Activated effector memory CD4-positive, alpha-beta T cell treated with Interleukin-2 at 50 U/mL for 16 hours (primary cell): Measurements from ENCODE around the gene SSTR4.

ENCODE experiments used
- DNase-seq: peaks from one replicate; pipeline ENCODE4 v3.0.0-alpha.2; 2020

The SSTR4 gene

DNA sequence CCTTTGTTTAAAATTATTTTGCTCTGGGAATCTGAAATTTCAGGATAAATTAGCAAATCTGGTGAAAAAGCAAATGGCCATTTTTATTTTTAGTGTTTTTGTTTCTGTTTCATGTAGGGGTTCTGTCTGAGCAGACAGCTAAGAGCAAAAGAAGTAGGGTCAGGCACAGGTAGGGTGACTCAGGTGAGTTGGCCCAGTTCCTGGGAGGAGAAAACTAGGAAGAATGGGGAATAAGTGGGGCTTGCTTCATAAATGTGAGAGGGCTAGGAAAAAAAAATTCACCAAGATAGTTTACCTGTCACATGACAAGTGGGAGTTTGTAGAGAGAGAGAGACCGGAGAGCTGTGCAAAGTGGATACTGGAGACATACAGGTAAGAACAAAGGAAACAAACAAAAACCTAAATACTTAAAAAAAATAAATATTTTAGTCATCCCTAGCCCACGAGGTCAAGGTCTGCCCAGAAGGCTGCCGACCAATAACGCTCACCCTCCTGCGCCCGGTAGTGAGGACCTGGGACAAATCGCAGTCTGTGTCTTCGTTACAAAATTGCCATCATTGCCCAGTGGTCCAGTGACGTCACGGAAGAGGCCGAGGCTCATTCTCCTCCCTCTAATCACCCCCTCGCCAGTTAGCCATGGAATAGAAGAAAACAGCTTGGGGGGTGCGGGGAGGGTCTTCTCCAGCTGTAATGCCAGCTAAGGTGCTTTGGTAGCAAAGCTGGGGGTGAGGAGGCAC is 12.1 kb downstream of the SSTR4 start:
- no peak for DNase-seq

DNA sequence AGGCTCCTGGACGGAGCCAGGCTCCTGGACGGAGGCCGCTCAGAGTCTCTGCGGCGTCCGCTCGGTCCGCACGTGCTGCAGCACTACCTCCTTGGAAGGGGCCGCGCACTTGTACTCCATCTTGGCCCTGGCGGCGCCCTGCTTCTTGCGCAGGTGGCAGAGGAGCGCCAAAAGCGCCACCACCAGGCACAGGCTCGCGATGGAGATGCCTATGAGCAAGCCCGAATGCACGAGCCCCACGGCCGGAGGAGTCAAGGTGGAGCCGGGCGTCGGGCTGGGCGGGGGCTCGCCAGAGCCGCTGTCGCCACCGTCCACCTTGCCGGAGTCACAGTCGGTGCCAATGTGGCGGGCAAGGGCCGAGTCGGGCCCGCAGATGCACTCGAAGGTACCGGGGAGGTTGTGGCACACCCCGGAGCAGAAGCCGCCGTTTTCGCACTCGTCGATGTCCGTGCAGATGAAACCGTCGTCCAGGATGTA is 12.7 kb downstream of the SSTR4 start:
- DNase-seq: no peak

DNA sequence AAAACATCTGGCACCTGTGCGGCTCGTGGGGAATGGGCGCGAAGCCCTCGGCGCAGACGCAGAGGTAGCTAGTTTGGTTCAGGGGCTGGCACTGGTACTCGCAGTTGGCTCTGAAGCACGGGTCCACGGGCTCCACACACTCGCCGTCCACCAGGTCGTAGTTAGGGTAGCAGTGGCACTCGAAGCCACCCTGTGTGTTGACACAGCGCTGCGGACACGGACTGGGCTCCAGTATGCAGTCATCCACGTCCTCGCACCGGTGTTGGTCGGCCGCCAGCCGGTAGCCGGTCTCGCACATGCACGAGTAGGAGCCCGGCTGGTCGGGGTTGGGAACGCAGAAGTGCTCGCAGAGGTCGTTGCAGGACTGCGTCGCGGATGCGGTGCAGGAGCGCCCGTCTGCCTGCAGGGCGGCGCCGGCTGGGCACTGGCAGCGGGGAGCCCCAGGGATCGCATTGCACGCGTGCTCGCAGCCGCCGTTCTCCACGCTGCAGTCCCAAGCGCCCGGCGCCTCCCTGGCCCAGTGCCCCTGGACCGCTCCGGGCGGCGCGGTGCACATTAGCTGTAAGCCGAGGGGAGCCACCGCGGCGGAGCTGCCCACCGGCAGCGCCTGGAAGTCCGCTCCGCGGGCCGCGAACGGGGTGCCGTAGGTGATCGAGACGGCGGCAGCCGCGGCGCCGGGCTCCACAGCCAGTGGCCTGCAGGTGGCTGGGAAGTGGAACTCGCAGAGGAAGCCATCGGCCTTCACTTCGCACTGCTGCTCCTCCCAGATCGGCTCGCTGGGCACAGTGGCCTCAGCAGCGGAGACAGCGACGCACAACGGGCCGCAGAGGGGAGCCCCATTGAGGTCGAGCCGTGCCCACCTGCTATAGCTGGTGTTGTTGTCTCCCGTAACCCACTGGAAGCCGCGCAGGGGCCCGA is 13.4 kb downstream of the SSTR4 start:
- DNase-seq: no peak

DNA sequence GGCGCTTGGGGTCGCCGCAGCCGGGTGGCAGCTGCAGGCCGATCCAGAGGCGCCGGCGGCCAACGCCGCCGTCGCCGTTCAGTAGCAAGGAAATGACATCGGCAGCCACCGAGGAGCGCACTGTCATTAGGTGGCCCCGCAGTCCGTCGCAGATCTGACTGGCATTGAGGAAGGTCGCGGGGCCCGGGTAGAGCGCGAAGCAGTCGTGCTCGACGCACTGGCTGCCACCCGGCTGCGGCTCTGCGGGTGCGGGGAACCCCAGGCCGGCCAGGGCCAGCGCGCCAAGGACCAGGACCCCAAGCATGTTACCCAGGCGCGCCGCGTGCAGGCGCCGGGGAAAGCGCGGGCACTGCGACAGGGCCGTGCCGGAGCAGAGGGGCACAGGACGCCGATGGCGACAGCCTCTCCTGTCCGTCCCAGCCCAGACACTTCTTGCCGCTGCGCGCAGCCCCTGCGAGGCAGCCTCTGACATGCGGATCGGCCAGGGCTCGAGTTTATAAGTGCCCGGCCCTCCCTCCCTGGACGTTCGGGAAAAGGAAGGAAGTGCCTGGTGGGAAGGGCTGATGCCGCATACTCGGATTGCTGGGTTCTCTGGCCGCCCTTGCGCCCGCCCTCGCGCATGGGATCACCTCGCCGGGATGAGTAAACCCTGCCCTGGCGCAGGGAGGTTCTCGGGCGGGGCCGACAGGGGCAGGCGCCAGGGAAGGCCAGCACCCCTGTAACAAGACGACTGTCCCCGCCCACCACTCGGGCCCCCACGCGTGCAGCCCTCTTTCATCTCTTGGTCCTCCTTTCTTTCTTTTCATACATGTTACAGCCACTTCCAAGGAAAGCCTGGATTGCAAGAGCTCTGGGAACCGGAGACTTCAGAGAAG is 14.3 kb downstream of the SSTR4 start, which contains the start of gene THBD:
Gene THBD (minus strand): TSS at position 472 of the 875 bp plus-strand sequence. CDS start 168 bp downstream, at position 304.
- no peak for DNase-seq

DNA sequence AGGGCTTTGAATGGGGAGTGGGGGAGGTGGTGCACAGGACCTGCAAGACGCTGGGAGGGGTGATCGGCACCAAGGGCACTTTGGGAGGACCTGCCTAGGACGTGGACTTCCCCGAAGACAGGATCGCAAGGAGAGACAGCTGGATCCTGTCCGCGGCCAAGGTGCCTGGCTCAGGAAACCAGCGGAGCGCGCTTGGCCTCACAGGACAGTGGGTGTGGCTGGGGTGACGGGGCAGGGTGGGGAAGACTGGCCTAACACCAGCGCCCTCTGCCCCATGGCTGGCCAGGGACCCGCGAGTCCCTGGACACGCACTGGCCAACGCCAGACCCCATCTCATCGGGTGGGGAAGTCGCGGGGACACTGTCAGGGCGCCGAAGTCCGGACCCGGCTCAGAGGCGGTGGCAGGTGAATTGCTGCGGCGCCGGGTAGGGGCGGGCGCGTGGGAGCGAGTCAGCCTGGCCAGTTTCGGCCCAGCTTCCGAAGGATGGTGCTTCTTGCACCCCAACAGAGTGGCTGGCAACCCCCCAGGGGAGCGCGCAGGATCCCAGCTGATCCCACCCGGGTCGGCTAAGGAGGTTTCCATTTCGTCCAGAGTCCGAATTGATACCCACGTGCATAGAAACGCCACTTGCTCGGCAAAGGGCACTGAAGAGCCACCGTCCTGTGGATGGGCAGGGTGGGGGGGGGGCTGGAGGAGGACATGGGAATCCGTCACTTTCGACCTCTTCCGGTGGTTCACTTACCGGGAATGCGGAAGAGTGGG is 15.1 kb downstream of the SSTR4 start:
- no peak for DNase-seq

DNA sequence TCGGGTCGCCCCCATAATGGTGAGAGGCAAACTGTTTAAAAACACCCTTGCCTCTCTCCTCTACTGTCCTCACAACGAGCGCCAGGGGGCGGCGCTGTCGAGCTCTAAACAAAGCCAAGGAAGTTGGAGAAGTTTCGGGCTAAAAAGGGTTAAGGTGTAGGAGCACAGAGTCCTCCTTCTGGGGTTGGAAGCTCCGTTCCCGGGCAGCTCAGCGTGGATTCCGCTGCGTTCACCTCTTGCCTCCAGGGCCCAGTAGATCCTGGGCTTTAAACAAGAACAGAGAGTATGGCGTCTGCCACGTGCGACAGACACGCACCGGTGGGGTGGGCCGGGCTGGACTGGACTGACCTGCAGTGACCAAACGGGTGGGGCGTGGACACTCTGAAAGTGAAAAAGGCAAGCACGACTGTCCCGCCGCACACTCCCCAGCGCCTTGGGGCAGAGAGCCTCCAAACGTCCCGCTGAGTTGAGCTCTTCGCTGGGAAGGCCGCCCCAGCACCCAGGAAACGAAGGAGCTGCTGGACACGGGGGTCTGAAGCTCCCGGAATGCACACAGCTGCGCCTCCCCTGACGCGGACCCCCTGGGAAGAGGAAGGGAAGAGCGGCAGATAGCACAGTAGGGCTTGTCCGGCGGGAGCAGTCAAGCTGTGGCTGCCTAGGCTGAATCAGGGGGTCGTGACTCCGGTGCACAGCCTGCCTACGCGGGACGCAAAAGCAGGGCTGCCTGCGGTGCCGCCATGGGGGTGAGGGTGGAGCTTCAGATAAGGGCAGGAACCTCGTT is 15.9 kb downstream of the SSTR4 start:
- DNase-seq: no peak

DNA sequence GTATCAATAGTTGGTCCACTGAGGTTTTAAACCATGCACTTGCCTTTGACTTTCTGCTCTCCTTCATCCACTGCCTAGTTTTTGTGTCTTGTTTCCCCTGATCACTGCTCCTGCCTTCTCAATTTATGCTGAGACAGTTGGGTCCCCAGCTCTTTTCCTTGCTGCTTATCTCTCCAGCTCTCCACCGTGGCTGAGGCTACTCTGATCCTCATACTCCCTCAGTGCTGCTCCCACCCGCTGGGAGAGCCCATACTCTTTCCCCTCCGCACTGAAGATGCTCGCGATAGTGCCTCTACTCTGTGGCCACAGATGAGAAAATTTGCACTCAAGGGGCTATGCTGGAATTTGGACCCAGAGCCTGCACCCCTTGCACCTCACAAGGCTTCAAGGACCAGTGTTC is 17.8 kb downstream of the SSTR4 start:
- no peak for DNase-seq

DNA sequence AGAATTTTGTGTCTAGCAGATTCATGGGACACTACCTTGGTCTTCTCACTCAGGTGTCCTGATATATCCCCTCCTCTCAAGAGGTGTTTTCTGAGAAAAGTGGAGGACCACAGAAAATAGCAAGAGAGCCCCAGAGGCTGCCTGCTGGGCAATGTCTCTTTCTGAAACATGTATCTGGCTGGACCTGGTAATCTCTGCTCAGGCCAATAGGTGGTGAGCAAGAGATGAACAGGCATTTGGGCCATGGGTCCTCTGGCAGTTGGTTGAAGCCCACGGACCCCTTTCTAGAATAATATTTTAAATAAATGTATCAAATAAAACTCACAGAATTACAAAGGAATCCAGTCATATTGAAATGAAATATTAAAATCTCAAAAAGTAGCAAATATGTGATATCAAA is 23.1 kb downstream of the SSTR4 start:
- no peak for DNase-seq

DNA sequence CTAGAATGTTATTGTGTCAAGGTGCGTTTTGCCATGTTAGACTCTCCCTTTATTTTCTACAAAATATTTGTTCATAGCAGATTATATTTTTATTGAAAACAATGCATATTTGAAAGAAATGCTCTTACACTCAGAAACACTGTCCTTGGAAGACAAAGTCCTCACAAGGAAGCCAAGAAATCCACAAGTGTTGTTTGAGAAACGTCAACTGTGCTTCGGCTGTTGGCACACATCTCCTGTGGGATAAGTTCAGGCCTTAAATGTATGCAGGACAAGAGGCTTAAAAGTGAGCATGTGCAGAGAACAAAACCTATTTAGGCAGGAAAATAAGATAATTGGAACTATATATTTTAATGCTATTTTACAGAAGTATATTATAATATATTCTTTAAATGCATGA is 23.9 kb downstream of the SSTR4 start:
- no peak for DNase-seq

DNA sequence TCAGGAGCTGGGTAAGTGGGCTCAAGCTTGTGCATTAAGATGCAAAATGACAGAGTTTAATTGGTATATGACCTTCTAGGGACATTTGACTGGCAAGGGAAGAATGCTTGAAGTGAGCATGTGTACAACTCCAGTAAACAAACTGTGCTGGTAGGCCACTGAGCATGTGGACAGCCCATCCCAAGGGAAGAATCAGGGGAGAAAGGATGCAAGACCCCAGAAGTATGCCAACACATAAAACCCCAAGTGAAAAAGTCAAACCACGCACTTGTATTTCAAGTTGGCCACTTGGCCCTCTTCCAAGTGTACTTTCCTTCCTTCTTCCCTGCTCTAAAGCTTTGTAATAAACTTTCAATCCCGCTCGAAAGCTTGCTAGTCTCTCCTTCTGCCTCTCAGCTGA is 24.7 kb downstream of the SSTR4 start:
- DNase-seq: no peak

DNA sequence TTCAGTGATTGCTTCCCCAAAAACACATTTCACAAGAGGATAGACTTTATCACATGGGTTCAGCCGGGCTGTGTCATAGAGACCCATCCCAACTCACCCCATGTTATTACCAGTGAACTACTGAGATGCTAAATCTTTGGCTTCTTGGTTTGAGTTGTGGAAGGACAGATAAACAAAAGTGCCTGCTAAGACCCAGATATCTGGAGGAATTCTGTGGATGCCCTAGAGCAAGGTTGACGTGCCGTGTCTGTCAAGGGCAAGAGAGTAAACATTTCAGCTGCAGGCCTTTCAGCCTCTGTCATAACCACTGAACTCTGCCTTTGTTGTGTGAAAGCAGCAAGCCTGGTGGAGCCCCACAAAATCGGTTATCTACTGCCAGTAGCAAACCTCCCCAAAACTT is 25.5 kb downstream of the SSTR4 start:
- DNase-seq: no peak

DNA sequence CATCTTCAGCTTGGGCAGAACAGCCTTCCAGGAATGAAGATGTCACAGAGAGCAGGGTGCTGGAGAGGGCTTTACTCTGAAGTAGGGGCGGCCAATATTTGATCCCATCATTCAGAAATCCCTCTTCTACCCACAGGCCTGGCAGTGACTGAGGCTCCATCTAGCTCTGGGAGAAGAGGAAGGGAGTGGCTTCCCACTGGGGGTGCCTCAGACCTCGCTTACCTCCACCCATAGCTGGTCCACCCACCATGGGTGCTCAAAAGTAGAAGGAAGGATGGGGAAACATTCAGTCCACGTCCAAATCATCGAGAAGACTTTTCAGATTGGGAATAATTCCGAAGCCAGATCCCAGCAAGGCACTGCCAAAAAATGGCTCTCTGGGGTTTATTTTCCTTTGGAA is 26.1 kb downstream of the SSTR4 start:
- DNase-seq: no peak

DNA sequence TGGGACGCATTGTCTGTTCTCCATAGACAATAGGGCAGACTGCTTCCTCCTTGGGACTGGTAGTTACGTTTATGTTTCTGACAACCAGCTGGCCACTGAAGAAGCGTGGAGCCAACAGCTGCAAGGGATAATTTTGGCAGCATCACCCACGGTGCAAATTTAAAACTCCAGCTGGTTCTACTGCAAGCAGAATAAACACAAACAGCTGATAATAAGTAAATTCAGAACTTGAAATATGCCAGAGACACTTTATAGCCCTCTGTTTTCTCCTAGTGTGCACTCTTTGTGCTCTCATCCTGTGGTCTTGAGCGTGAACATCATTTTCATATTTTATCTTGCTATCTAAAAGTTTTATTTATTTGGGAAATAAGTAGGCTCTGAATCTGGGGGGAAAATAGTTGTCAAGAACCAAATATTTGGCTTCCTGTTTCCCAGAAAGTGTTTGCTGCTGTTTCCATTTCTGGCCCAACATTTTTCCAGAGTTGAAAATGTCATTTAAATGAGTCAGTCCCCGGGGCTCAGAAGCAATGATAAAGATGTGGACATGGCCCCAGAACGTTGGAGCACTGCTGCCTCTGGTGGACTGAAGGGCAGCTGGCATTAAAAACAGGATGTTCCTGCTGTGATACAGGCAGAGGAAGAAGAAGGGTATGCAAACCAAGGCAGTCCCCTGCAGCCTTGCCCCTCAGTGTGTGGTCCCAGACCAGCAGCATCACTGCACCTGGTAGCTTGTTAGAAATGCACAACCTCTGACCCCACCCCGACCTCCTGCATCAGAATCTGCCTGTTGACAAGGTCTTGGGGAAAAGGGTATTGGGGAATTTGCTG is 26.8 kb downstream of the SSTR4 start:
- no peak for DNase-seq

DNA sequence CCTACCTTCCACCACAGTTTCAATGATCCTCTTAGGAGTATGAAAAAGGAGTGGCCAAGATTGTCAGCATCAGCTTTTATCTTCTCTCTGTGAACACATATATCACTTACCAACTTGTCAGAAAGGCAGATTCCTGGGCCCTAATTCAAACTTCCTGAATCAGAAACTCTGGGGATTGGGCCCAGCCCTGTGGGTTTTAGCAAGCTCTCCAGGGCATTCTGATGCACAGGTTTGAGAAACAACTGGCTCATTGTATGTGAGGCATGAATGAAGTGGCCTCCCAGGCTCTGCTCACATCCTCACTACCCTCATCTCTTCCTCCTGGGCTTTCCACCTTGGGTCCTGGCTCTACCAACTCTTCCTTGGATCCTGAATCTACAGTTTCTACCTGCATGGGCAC is 27.5 kb downstream of the SSTR4 start:
- no peak for DNase-seq

DNA sequence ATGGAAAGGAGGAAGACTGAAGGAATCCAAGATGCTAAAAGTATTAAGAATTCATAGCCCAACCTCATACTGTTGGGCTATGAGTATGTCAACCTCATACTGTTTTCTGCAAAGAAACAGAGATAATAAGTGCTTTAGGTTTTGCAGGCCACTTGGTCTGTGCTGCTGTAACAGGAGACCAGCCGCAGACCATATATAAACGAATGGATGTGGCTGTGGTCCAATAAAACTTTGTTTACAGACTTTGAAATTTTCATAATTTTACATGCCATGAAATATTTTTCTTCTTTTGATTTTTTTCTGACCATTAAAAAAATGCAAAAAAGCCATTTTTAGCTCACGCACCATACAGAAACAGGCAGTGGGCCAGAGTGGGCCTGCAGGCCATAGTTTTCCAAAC is 28.1 kb downstream of the SSTR4 start:
- DNase-seq: no peak

DNA sequence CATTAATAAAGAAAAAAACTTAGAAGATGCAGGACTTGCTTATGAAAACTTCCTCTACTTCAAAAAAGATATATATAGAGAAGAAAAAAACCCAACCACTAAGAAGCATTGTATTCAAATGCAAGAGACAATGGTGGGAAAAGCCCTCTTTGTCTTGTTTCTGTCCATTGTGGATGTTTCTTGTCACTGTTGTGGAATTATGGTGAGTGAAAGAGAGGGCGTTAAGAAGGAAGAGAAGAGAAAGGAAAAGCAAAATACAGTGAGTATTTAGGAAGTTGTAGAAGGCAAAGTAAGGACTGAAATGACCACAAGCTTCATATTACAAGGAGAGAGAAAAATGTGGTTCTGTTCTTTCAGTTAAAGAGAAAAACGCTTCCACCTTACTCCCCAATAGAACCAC is 28.5 kb downstream of the SSTR4 start:
- DNase-seq: no peak

DNA sequence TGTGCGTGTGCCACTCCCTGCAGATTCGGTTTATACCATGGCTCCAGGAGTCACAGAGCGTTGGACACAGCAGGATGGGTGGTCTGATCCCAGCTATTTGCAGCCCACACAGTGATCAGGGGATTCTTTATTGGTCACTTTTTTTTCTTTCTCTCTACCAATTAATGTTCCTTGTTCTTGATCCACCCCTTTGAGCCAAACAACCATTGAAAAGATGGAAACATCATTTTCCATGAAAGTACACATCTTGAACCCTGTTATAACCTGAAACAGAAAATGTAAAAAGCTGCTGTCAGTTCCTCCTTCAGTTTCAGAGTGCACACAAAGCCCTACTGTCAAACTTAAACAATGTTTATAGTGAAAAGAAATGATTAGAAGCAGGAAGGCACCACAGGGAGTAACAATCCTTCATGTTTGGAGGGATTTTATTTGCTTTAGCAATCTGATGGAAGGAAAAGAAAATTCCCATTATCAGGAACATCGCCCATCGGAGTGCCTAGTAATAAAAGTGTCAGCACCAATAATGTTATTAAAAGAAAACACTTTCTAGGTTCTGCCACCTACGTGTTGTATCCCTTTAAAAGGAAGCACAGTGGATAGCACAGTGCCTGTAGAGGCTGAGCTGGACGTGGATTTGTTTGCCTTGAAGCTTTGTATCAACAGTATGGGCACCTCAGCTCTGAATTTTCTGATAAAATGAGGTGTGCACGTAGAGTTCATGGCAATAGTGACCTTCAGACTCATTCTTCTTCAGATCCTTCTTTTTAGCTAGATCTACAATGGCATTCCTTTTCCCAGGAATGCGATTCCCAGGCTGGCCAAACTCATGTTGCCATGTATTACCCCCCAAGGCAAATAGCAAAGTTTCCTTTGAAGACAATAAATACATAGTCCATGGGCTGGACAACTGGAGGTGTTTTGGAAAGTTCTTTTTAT is 30.4 kb downstream of the SSTR4 start:
- DNase-seq: no peak

DNA sequence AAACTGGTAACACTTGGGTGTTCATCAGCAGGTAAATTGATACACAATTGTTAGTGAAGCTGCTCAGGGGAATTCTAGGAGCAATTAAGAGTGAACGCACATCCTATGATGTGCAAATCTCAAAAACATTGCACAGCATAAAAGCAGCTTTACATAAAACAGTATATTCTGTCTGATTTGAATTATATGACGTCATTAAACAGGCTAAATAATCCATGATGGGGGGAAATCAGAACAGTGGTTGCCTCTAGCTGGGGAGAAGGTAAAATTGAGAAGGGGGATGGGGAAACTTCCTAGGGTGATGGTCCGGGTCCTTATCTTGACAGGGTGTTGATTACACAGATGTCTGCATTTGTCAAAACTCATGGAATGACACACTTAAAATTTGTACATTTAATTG is 31.7 kb downstream of the SSTR4 start:
- DNase-seq: no peak

DNA sequence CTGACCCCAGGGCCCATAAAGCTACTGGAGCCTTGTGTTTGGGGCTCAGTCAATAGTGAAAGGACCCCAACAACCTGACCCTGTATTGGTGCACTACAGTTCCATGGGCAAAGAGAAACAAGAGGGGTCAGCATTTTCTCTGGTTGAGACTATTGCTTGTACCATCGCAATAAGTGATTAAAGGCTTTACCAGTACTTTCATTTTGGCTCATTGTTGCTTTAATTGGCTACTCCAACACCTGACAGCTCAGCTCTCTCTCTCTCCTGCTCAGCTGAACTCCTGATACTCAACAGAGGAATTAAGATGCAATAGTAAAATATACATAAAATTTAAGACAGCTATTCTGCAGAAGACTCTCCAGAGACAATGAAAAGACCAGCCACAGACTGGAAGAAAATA is 33.2 kb downstream of the SSTR4 start:
- DNase-seq: no peak
